ENCODE data around the gene BID.

GRCh38 chr22:17784776-17785175 is 10.5 kb upstream of the BID start:
- TF ChIP-seq POLR2AphosphoS5 (IDR thresholded peaks at IDR 0.05; ENCODE audit: low read depth, low read length) (no peak), TAF1 (IDR thresholded peaks at IDR 0.05; ENCODE audit: borderline replicate concordance, insufficient read depth, low read length) (no peak), REST (IDR thresholded peaks at IDR 0.05; ENCODE audit: insufficient read depth in 1 of 2, low read depth in 2 of 2, low read length in 2 of 2) (no peak), SIN3A (IDR thresholded peaks at IDR 0.05; ENCODE audit: borderline replicate concordance, insufficient read depth, low read length) (no peak), FOXP2 (optimal IDR thresholded peaks at IDR 0.05; ENCODE audit: borderline replicate concordance, extremely low read depth, extremely low read length, insufficient read depth) (no peak)
